GM19463 (cell line): ENCODE measurements around the gene IGDCC3.
"Not testable (repeated sequence)": the region's sequence is repeated elsewhere in the genome, so short reads cannot be mapped to it uniquely, and the experiment has no call there.

ENCODE experiments used
- ATAC-seq: cut with Tn5 transposase; IDR thresholded peaks from one replicate; pipeline ENCODE4 v1.9.1; 2021; ENCODE audit warnings: mild to moderate bottlenecking, moderate library complexity; ENCODE audit not compliant: unreplicated experiment

The IGDCC3 gene

GRCh38 chr15:65406424-65407000 lies 28.7 kb upstream of the IGDCC3 start:
- no peak for ATAC-seq

- ATAC-seq, result no peak
Observed at GRCh38 chr15:65405791-65406423, 28.1 kb upstream of the IGDCC3 start.

- no peak for ATAC-seq
Observed at GRCh38 chr15:65404186-65404872, 26.5 kb upstream of the IGDCC3 start.

- ATAC-seq, result no peak
Observed at GRCh38 chr15:65402961-65403360, 25.2 kb upstream of the IGDCC3 start.

DNA sequence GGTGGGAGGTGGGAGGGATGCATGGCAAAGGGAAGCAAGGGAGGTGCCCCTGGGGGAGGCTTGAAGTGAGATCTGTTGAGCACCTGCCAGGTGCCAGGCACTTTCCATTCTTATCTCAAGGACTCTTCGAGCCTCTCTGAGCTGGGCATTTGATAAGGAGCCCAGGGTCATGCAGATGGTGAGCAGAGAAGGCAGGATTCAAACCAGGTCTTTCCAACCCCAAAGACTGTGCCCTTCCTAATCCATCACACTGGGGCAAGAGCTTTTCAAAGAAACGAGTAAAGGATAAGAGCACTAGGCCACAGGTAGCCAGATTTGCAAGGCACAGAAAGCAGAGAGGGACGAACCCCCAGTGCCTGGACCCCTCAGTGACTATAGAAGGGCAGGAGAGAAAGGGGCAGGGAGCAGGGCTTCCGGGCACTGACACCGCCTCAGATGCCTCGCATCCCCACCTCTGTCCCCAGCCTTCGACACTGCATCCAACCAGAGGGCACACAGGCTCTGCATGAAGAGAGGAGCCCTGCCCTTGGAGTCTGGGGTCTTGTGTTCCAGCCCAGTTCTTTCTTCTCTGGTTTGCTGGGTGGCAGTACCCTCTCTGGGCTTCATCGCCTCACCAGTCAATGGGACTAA lies 23.9 kb upstream of the IGDCC3 start:
- no peak for ATAC-seq

GRCh38 chr15:65400760-65401610 lies 23.2 kb upstream of the IGDCC3 start:
- ATAC-seq, result peak; percentile 45

DNA sequence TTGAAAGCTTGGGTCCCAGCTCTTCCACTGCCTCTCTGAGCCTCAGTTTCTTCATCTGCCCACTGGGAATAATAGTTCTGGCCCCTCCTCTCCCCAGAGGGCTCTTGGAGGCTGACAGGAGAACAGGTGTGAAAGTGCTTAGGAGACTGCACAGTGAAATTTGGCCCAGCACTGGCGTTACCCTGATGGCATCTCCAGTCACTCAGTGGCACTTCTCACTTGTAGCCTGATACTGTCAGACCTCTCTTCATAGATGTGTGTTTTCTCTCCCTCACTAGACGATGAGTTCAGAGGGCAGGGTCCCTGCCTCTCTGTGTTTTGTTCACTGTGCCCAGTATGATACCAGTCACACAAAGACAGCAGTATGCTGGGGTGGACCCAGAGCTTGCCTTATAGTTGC lies 22.2 kb upstream of the IGDCC3 start:
- no peak for ATAC-seq

- ATAC-seq, result no peak
Observed at GRCh38 chr15:65399001-65399706, 21.4 kb upstream of the IGDCC3 start.

DNA sequence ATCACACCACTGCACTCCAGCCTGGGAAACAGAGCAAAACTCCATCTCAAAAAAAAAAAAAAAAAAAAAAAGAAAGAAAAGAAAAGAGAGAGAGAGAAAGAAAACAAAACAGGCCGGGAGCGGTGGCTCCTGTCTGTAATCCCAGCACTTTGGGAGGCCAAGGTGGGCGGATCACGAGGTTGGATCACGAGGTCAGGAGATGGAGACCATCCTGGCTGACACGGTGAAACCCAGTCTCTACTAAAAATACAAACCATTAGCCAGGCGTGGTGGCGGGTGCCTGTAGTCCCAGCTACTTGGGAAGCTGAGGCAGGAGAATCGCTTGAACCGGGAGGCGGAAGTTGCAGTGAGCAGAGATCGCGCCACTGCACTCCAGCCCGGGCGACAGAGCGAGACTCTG lies 20.7 kb upstream of the IGDCC3 start:
- ATAC-seq, result not testable (repeated sequence)

DNA sequence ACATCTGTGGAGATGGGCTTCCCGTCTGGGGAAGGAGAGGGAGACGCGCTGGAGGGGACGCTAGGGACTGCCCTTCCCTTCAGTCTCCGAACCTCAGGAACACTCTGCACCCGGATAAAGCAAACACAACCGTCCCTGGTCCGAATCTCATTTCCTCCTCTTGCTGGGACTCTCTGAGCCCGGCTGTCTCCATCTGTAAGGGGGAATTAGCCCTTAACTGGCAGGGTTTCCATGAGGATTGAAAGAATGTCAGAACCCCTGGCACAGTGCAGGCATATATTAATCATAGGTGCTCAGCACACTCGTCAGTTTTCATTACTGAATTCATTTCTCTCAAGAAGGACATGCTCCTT lies 19.1 kb upstream of the IGDCC3 start:
- ATAC-seq, result no peak

DNA sequence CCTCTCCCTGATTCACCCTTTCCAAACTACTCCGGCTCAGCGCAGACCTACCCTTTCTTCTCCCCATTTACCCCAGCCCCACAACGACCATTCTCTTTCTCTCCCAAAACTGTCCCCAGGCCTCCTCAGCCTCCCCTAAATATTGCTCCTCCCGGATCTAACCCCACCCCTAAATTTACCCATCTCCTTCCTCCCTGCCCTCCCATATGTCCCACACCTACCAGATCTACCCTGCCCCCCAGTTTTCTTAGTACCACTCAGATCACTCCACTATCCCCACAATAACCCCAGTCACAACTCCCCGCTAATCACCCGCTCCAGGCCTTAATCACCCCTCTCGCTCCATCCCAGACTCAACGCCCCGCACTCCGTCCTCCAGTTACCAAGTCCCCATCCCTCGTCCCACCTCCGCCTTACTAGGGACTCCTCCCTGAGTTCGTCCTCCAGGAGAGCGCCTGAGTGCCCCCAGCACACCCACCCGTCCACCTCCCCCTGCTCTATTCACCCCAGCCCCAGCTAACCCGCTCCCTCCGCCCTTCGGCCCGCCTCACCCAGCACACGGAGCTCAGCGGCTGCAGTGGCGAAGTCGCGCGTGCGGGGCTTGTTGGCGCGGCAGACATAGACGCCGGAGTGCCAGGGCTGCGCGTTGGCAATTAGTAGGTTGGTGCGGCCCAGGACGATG lies 18.6 kb upstream of the IGDCC3 start:
- ATAC-seq, result no peak

DNA sequence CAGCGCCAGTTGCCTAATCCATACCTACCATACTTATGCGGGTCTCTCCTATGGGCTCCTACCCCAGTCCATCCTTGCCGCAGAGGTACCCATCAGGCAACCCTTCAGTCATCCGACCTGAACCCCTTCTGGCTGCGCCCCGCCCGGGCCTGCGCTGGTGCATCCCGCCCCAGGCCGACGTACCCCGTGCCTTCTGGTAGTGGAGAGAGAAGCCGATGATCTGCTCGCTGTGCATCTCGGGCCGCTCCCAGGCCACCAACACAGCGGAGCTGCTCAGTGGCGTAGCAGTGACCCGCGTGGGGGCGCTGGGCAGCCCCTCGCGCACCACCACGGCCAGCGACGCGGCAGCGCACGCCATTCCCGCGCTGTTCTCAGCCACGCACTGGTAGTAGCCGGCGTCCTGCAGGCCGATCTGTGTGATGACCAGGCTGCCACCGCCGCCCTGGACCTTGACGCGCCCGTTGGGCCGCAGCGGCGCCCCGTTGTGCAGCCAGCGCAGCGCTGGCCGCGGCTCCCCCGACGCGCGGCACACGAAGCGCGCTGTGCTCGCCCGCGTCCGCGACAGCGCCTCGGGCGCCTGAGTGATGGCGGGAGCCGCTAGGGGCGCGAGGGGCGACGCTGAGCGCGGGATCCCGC lies 17.9 kb upstream of the IGDCC3 start:
- ATAC-seq, result no peak

DNA sequence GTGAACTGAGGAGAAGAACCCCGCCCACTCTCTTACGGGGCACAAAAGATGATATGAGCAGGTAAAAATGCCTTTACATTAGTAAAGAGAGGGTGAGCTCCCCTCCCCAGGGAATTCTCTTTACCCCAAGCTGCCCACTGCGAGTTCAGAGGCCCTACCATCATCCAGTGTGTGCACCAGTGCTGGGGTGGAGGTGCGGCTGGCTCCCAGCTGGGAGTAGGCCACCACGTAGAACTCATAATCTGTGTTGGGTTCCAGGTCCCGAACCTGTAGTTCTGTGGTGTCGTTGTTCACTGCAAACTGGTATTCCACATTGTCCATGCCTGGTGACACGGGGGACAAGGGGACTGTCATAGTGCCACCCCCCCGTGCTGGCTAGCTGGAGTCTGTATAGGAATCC lies 17.1 kb upstream of the IGDCC3 start:
- ATAC-seq, result no peak

- no peak for ATAC-seq
Observed at GRCh38 chr15:65394280-65394789, 16.5 kb upstream of the IGDCC3 start.

GRCh38 chr15:65393557-65393956 lies 15.8 kb upstream of the IGDCC3 start:
- no peak for ATAC-seq

DNA sequence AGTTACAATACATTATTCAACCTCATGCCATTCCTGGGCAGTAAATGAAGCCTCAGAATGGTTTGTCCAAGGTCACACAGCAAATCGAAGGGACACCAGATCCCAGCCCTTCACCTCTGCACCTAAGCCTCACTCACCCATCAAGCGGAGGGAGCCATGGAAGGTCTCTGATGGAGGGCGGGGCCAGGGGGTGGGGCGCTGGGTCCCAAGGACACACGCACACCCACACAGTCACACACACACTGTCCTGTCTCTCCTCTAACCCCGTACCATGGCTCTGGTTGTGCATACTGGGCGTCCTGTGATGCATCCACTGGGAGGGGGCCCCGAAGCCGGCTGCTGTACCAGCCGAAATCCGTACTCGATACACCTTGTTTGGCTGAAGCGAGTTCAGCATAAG lies 15.3 kb upstream of the IGDCC3 start:
- ATAC-seq, result no peak

DNA sequence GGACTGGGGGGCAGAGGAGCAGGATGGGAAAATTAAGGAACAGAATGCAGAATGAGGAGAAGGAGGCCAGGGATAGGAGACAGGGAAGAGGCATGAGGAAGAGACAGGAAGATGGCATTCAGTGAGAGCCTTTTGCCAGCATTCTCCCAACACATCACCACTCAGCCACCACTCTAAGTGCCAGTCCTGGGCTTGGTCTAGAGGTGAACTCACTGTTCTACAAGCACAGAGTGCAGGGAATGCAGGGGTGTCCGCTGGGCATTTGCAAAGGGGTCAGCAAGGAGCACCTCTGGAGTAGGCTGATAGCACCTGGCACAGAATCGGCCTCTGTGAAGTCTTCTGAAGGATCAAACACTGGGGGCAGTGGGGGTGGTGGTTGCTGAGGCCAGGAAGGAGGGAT lies 14.6 kb upstream of the IGDCC3 start:
- no peak for ATAC-seq

DNA sequence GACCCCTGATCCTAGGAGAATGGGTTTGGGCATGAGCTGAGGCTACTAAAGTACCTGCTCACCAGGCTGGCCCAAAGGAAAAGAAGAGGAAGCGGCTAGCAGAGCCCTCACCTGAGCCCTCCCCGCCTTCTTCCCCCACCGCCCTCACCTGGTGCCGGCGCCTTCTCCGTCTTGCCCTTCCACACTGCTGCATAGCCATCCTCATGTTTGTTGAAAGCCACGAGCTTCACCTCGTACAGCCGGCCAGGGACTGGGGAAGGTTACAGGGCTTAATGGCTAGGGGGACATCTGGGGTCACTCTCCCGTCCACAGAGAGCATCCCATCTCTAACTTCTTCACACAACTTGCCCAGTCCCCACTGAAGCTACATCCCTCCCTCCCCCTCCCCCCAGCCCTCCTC lies 13.9 kb upstream of the IGDCC3 start:
- no peak for ATAC-seq

GRCh38 chr15:65390447-65390846 lies 12.6 kb upstream of the IGDCC3 start:
- ATAC-seq, result no peak
